ENCODE data around the gene RNF5.

RNF5 gene

GRCh38 chr6:32189069-32189741 lies 11.0 kb downstream of the RNF5 start:
- Mint-ChIP-seq H3K4me1 (peaks cover 63% of the 10 kb centered on the region), H3K36me3 (ENCODE audit: low read depth) (peaks cover 24% of the 10 kb centered on the region), H3K27ac (peak overlapping the region; percentile 99 to 100 (median 99)), H3K9me3 (no peaks in the 10 kb centered on the region), H3K4me3 (peak overlapping the region; percentile 97 to 99 (median 98)), H3K27me3 (ENCODE audit: low read depth) (no peaks in the 10 kb centered on the region)
- no peak for TF ChIP-seq CTCF (IDR thresholded peaks at IDR 0.05; ENCODE audit: unreplicated experiment in 3 of 3)

- TF ChIP-seq CTCF (IDR thresholded peaks at IDR 0.05; ENCODE audit: unreplicated experiment in 3 of 3): no peak
- H3K36me3 Mint-ChIP-seq (ENCODE audit: low read depth): peaks cover 24% of the 10 kb centered on the region
- H3K4me1 Mint-ChIP-seq: peaks cover 66% of the 10 kb centered on the region
- no peaks in the 10 kb centered on the region for H3K9me3 Mint-ChIP-seq
- peak overlapping the region; percentile 99 to 100 (median 99) for H3K27ac Mint-ChIP-seq
- H3K4me3 Mint-ChIP-seq: peak overlapping the region; percentile 97 to 99 (median 98)
- H3K27me3 Mint-ChIP-seq (ENCODE audit: low read depth): no peaks in the 10 kb centered on the region
These were observed 11.5 kb downstream of the RNF5 start for GRCh38 chr6:32189742-32190053.

- Mint-ChIP-seq H3K36me3 (ENCODE audit: low read depth) (peaks cover 24% of the 10 kb centered on the region), H3K4me3 (peak within 1 kb of the TSS; percentile 97 to 99 (median 98)), H3K27ac (peak within 1 kb of the TSS; percentile 99 to 100 (median 100)), H3K9me3 (no peaks in the 10 kb centered on the region), H3K4me1 (peaks cover 72% of the 10 kb centered on the region), H3K27me3 (ENCODE audit: low read depth) (no peaks in the 10 kb centered on the region)
- TF ChIP-seq CTCF (IDR thresholded peaks at IDR 0.05; ENCODE audit: unreplicated experiment in 3 of 3): no peak
These were observed 12.0 kb downstream of the RNF5 start, which contains the start of gene PBX2 for GRCh38 chr6:32190054-32190851. Gene PBX2 (minus strand): TSS chr6:32190202. CDS start chr6:32189915, 287 bp downstream.

- H3K4me3 Mint-ChIP-seq: peak overlapping the region; percentile 67 to 75 (median 73)
- H3K27me3 Mint-ChIP-seq (ENCODE audit: low read depth): no peaks in the 10 kb centered on the region
- no peaks in the 10 kb centered on the region for H3K9me3 Mint-ChIP-seq
- H3K4me1 Mint-ChIP-seq: peaks cover 67% of the 10 kb centered on the region
- H3K27ac Mint-ChIP-seq: peak overlapping the region; percentile 99 to 100 (median 99)
- H3K36me3 Mint-ChIP-seq (ENCODE audit: low read depth): peaks cover 17% of the 10 kb centered on the region
- TF ChIP-seq CTCF (IDR thresholded peaks at IDR 0.05; ENCODE audit: unreplicated experiment in 3 of 3): no peak
These were observed 12.9 kb downstream of the RNF5 start for GRCh38 chr6:32190911-32191677.

GRCh38 chr6:32191696-32192607 lies 13.7 kb downstream of the RNF5 start:
- no peaks in the 10 kb centered on the region for H3K27me3 Mint-ChIP-seq (ENCODE audit: low read depth)
- peak overlapping the region; percentile 67 to 75 (median 73) for H3K4me3 Mint-ChIP-seq
- peaks cover 9% of the 10 kb centered on the region for H3K36me3 Mint-ChIP-seq (ENCODE audit: low read depth)

More at GRCh38 chr6:32191696-32192607, 13.7 kb downstream of the RNF5 start:
- Mint-ChIP-seq H3K9me3 (no peaks in the 10 kb centered on the region), H3K27ac (peak overlapping the region; percentile 99 to 100 (median 99)), H3K4me1 (peaks cover 64% of the 10 kb centered on the region)
- TF ChIP-seq CTCF (IDR thresholded peaks at IDR 0.05; ENCODE audit: unreplicated experiment in 3 of 3): no peak

All from nephron (organoid).